ENCODE measurements around the gene TMEM218. TPM values are rescaled to one million over a fixed set of nuclear protein-coding genes. Genes with fewer than 3 reads are reported as not detected.

The TMEM218 gene
- total RNA-seq = 33.0 TPM

GRCh38 chr11:125111343-125112207 lies at the start of gene TMEM218:
Gene TMEM218, minus strand, starts transcription at chr11:125111626. Its CDS starts 9,385 bp downstream, at chr11:125102241.

GRCh38 chr11:125062931-125063428 lies 48.4 kb downstream of the TMEM218 start, which contains the start of gene SLC37A2:
Gene SLC37A2, plus strand, starts transcription at chr11:125063305. Its CDS starts 63 bp downstream, at chr11:125063368.

Other genes with a start within 250 kb of the TMEM218 start
- gene ROBO3, start 246.2 kb downstream of the TMEM218 start, total RNA-seq = 21.5 TPM
- 25.2 TPM for gene ROBO4, start 213.8 kb downstream of the TMEM218 start, total RNA-seq
- gene HEPN1, start 192.4 kb downstream of the TMEM218 start, total RNA-seq = not detected
- 0.70 TPM for gene HEPACAM, start 175.6 kb downstream of the TMEM218 start, total RNA-seq
- gene CCDC15, start 157.4 kb downstream of the TMEM218 start, total RNA-seq = 3.5 TPM
- gene SLC37A2, start 48.3 kb downstream of the TMEM218 start, total RNA-seq = 5.3 TPM
- gene PKNOX2, start 53.1 kb upstream of the TMEM218 start, total RNA-seq = 9.3 TPM